Suprapubic skin (tissue), 4 donors: ENCODE measurements around the gene F2RL3. TPM values are rescaled to one million over a fixed set of nuclear protein-coding genes. Genes with fewer than 3 reads are reported as not detected.

Experiments used
- DNase-seq, 2 donors: peaks; one replicate each; pipeline ENCODE4 v3.0.0-alpha.2; 2019; ENCODE audit warnings: low spot score in 2 of 2
- H3K27ac ChIP-seq: fragments of 200-600 bp; sonication (generic); one replicate; pipeline ENCODE4 v1.5.1; 2019
- H3K27me3 ChIP-seq: fragments of 200-600 bp; sonication (generic); one replicate; pipeline ENCODE4 v1.5.1; 2019
- H3K36me3 ChIP-seq: fragments of 200-600 bp; sonication (generic); one replicate; pipeline ENCODE4 v1.5.1; 2019
- H3K4me1 ChIP-seq: fragments of 200-600 bp; sonication (generic); one replicate; pipeline ENCODE4 v1.5.1; 2019
- H3K4me3 ChIP-seq: fragments of 200-600 bp; sonication (generic); one replicate; pipeline ENCODE4 v1.5.1; 2019; ENCODE audit warnings: mild to moderate bottlenecking
- H3K9me3 ChIP-seq: fragments of 200-600 bp; sonication (generic); one replicate; pipeline ENCODE4 v1.5.1; 2019
- CTCF ChIP-seq, 2 donors: fragments of 200-600 bp in 1 of 2; fragments of 450-650 bp in 1 of 2; sonication (generic) in 1 of 2; IDR thresholded peaks; one replicate each; pipeline ENCODE4 v1.5.1; 2016 to 2019; ENCODE audit warnings: antibody characterized with exemption in 2 of 2, mild to moderate bottlenecking in 1 of 2, moderate library complexity in 1 of 2
- EP300 ChIP-seq: sonication (generic); formaldehyde crosslinking; IDR thresholded peaks from one replicate; pipeline ENCODE4 v1.6.1; 2017; ENCODE audit warnings: antibody characterized with exemption
- POLR2A ChIP-seq, 2 donors: fragments of 450-650 bp; IDR thresholded peaks; one replicate each; pipeline ENCODE4 v1.6.1; 2017; ENCODE audit warnings: antibody characterized with exemption in 2 of 2, mild to moderate bottlenecking in 2 of 2, moderate library complexity in 2 of 2
- POLR2AphosphoS5 ChIP-seq, 3 donors: sonication (generic); formaldehyde crosslinking; IDR thresholded peaks; one replicate each; pipeline ENCODE4 v1.6.1; 2017; ENCODE audit warnings: antibody characterized with exemption in 3 of 3
- WGBS: methylation state at CpG from one replicate; pipeline ENCODE4 v1.1.5; 2018; 5-methylcytosine and 5-hydroxymethylcytosine counted together
- total RNA-seq, 4 donors: library from RNA; depleted of rRNA; stranded (reverse); fragments of >200 nt; gene quantifications; one replicate each; pipeline ENCODE4 v1.1.0, GENCODE V29; 2016

F2RL3 gene
- total RNA-seq, 4 donors from 2014 or later = 0.57 to 3.9 (median 1.2) TPM

DNA sequence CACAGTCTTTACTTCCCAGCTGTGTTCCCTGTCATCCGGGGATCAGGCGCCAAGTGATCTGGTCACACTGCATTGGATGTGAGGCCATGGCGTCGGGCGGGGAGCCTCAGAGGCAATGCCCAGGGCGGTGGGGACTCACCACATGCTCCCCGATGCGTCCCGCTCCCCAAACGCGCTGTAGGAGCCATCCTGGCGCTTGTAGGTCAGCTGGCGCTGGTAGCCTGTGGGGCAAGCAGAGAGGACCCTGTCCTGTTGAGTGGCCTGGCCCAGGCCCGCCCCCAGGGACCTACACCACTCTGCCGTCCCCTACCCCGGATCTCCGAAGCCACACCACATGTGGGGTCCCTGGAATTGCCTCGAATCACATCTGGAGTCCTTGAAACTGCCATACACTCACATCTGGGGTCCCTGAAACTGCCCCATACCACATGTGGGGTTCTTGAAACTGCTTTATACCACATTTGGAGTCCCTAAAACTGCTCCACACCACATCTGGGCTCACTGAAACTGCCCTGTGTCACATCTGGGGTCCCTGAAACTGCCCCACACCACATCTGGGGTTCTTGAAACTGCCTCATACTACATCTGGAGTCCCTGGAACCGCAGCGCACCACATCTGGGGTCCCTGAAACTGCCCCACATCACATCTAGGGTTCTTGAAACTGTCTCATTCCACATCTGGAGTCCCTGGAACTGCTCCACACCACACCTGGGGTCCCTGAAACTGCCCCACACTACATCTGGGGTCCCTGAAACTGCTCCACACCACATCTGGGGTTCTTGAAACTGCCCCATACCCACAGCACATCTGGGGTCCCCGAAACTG is 33.2 kb downstream of the F2RL3 start:
- no peak for TF ChIP-seq POLR2A (IDR thresholded peaks at IDR 0.05)
- peaks cover 5% of the 10 kb centered on the region for H3K27me3 ChIP-seq
- H3K36me3 ChIP-seq = no peaks in the 10 kb centered on the region
- no peak overlapping the region for H3K4me3 ChIP-seq
- no peak for DNase-seq
- 91% methylated on average over 18 of the region's 21 CpGs for WGBS
- peaks cover 8% of the 10 kb centered on the region for H3K4me1 ChIP-seq
- peaks cover 7% of the 10 kb centered on the region for H3K9me3 ChIP-seq
- H3K27ac ChIP-seq = no peak overlapping the region

- H3K27me3 ChIP-seq = peaks cover 5% of the 10 kb centered on the region
These were observed 33.8 kb downstream of the F2RL3 start for GRCh38 chr19:16922592-16922934.

GRCh38 chr19:16922949-16923348 is 34.1 kb downstream of the F2RL3 start:
- DNase-seq = no peak
- no peaks in the 10 kb centered on the region for H3K36me3 ChIP-seq
- H3K4me3 ChIP-seq = no peak overlapping the region
- H3K4me1 ChIP-seq = peaks cover 8% of the 10 kb centered on the region
- H3K9me3 ChIP-seq = peaks cover 7% of the 10 kb centered on the region
- H3K27ac ChIP-seq = no peak overlapping the region
- TF ChIP-seq POLR2AphosphoS5 (IDR thresholded peaks at IDR 0.05) = no peak
- TF ChIP-seq POLR2A (IDR thresholded peaks at IDR 0.05) = no peak
- no peak for TF ChIP-seq EP300
- no peak for TF ChIP-seq CTCF (IDR thresholded peaks at IDR 0.05)
- 86% methylated on average over 13 of the region's 13 CpGs for WGBS
- H3K27me3 ChIP-seq = peaks cover 5% of the 10 kb centered on the region

More at GRCh38 chr19:16922592-16922934, 33.8 kb downstream of the F2RL3 start:
- TF ChIP-seq EP300 = no peak
- TF ChIP-seq POLR2AphosphoS5 (IDR thresholded peaks at IDR 0.05) = no peak
- no peak for TF ChIP-seq POLR2A (IDR thresholded peaks at IDR 0.05)
- TF ChIP-seq CTCF (IDR thresholded peaks at IDR 0.05) = no peak
- H3K4me1 ChIP-seq = peaks cover 8% of the 10 kb centered on the region
- DNase-seq = no peak
- H3K36me3 ChIP-seq = no peaks in the 10 kb centered on the region
- H3K4me3 ChIP-seq = no peak overlapping the region
- peaks cover 7% of the 10 kb centered on the region for H3K9me3 ChIP-seq
- 70% methylated on average over 1 of the region's 1 CpG for WGBS
- H3K27ac ChIP-seq = no peak overlapping the region

- Histone ChIP-seq H3K4me3 (no peak overlapping the region), H3K27ac (no peak overlapping the region), H3K27me3 (no peaks in the 10 kb centered on the region), H3K9me3 (no peaks in the 10 kb centered on the region), H3K36me3 (no peaks in the 10 kb centered on the region), H3K4me1 (no peaks in the 10 kb centered on the region)
- DNase-seq = no peak
- 93% methylated on average over 13 of the region's 13 CpGs for WGBS
- no peak for TF ChIP-seq CTCF (IDR thresholded peaks at IDR 0.05)
- no peak for TF ChIP-seq POLR2A (IDR thresholded peaks at IDR 0.05)
- TF ChIP-seq POLR2AphosphoS5 (IDR thresholded peaks at IDR 0.05) = no peak
- no peak for TF ChIP-seq EP300
These were observed 39.1 kb downstream of the F2RL3 start for GRCh38 chr19:16927883-16928282.

DNA sequence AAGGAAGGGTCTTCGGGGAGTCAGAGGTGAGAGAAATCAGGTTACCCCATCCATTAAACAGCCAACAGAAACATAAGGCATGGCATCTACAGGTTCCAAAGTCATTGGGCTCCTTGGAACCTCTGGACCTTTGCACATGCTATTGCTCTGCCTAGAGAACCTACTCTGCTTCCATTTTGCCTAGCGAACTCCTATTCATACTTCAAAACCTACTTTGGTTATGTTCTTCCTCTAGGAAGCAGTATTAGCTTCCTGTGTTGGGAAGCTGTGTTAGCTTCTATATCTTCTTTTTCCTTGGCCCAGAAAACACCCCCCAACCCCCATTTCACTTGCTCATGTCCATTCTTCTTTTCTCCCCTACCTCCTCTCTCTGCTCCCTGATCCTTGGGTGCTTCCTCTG is 39.6 kb downstream of the F2RL3 start:
- Histone ChIP-seq H3K4me3 (no peak overlapping the region), H3K4me1 (no peaks in the 10 kb centered on the region), H3K9me3 (peaks cover under 1% of the 10 kb centered on the region), H3K27ac (no peak overlapping the region), H3K36me3 (no peaks in the 10 kb centered on the region), H3K27me3 (no peaks in the 10 kb centered on the region)
- 95% methylated on average over 2 of the region's 2 CpGs for WGBS
- TF ChIP-seq CTCF (IDR thresholded peaks at IDR 0.05) = no peak
- TF ChIP-seq POLR2AphosphoS5 (IDR thresholded peaks at IDR 0.05) = no peak
- TF ChIP-seq POLR2A (IDR thresholded peaks at IDR 0.05) = no peak
- TF ChIP-seq EP300 = no peak
- DNase-seq = no peak
